Endothelial cell (in vitro differentiated cells): Measurements from ENCODE around the gene DCAF7. TPM values are rescaled to one million over a fixed set of nuclear protein-coding genes. Genes with fewer than 3 reads are reported as not detected.
A peak's percentile ranks its signal among the peaks of the same experiment; 100 is the strongest.

Source experiments
- DNase-seq: peaks from one replicate; pipeline ENCODE4 v3.0.0; 2021; ENCODE audit warnings: low spot score
- H3K27ac Mint-ChIP-seq: one replicate; pipeline ENCODE4 v1.8.0; 2021; ENCODE audit warnings: mixed read lengths, inconsistent platforms; ENCODE audit not compliant: unreplicated experiment
- H3K27me3 Mint-ChIP-seq: one replicate; pipeline ENCODE4 v1.8.0; 2021; ENCODE audit warnings: mild to moderate bottlenecking, moderate library complexity, mixed read lengths, inconsistent platforms; ENCODE audit not compliant: unreplicated experiment
- H3K36me3 Mint-ChIP-seq: one replicate; pipeline ENCODE4 v1.8.0; 2021; ENCODE audit warnings: mild to moderate bottlenecking, low read depth, mixed read lengths, inconsistent platforms; ENCODE audit not compliant: unreplicated experiment
- H3K4me1 Mint-ChIP-seq: one replicate; pipeline ENCODE4 v1.8.0; 2021; ENCODE audit warnings: mild to moderate bottlenecking, mixed read lengths, inconsistent platforms; ENCODE audit not compliant: unreplicated experiment
- H3K4me3 Mint-ChIP-seq: one replicate; pipeline ENCODE4 v1.8.0; 2021; ENCODE audit warnings: mild to moderate bottlenecking, mixed read lengths, inconsistent platforms; ENCODE audit not compliant: unreplicated experiment
- H3K9me3 Mint-ChIP-seq: one replicate; pipeline ENCODE4 v1.8.0; 2021; ENCODE audit warnings: mixed read lengths, inconsistent platforms; ENCODE audit not compliant: unreplicated experiment
- CTCF ChIP-seq: fragments of 200-600 bp; sonication (generic); IDR thresholded peaks from one replicate; pipeline ENCODE4 v1.5.0; 2021; ENCODE audit warnings: antibody characterized with exemption; ENCODE audit not compliant: unreplicated experiment
- total RNA-seq: library from RNA; stranded (reverse); fragmentation: NEBNext Ultra II Directional; extraction: Animal tissue kit (Norgen Biotek cat#: 25700); gene quantifications from one replicate; pipeline ENCODE4 v1.2.1, GENCODE V29; 2021; ENCODE audit not compliant: unreplicated experiment

The DCAF7 gene
- total RNA-seq, 1 donor from 2014 or later: 123 TPM

GRCh38 chr17:63623786-63624530, 73.7 kb downstream of the DCAF7 start:
- H3K36me3 Mint-ChIP-seq: peaks cover 4% of the 10 kb centered on the region
- no peak for TF ChIP-seq CTCF
- DNase-seq: no peak
- peak overlapping the region; percentile 99 for H3K4me3 Mint-ChIP-seq
- H3K27me3 Mint-ChIP-seq: peaks cover 14% of the 10 kb centered on the region
- peak overlapping the region; percentile 90 for H3K27ac Mint-ChIP-seq
- H3K4me1 Mint-ChIP-seq: peaks cover 46% of the 10 kb centered on the region
- H3K9me3 Mint-ChIP-seq: no peaks in the 10 kb centered on the region

- H3K4me3 Mint-ChIP-seq: peak overlapping the region; percentile 49
- no peak overlapping the region for H3K27ac Mint-ChIP-seq
- H3K4me1 Mint-ChIP-seq: peaks cover 52% of the 10 kb centered on the region
- no peak for DNase-seq
- no peaks in the 10 kb centered on the region for H3K9me3 Mint-ChIP-seq
- peaks cover 14% of the 10 kb centered on the region for H3K27me3 Mint-ChIP-seq
- TF ChIP-seq CTCF: no peak
- H3K36me3 Mint-ChIP-seq: peaks cover 4% of the 10 kb centered on the region
Observed at GRCh38 chr17:63624531-63624880, 74.2 kb downstream of the DCAF7 start.

- no peak overlapping the region for H3K27ac Mint-ChIP-seq
- peaks cover 17% of the 10 kb centered on the region for H3K27me3 Mint-ChIP-seq
- H3K4me3 Mint-ChIP-seq: no peak overlapping the region
- H3K4me1 Mint-ChIP-seq: peaks cover 62% of the 10 kb centered on the region
- DNase-seq: no peak
- H3K9me3 Mint-ChIP-seq: no peaks in the 10 kb centered on the region
- H3K36me3 Mint-ChIP-seq: peaks cover 4% of the 10 kb centered on the region
- TF ChIP-seq CTCF: no peak
Observed at GRCh38 chr17:63626551-63627180, 76.4 kb downstream of the DCAF7 start.

- Mint-ChIP-seq H3K9me3 (no peaks in the 10 kb centered on the region), H3K27ac (no peak overlapping the region)
- TF ChIP-seq CTCF: no peak
Observed at GRCh38 chr17:63629627-63630026, 79.3 kb downstream of the DCAF7 start.

GRCh38 chr17:63631062-63631461, 80.8 kb downstream of the DCAF7 start:
- no peaks in the 10 kb centered on the region for H3K9me3 Mint-ChIP-seq
- H3K27ac Mint-ChIP-seq: peak overlapping the region; percentile 15
- peaks cover 16% of the 10 kb centered on the region for H3K36me3 Mint-ChIP-seq
- peaks cover 83% of the 10 kb centered on the region for H3K4me1 Mint-ChIP-seq
- peaks cover 12% of the 10 kb centered on the region for H3K27me3 Mint-ChIP-seq
- no peak for DNase-seq
- TF ChIP-seq CTCF: no peak
- no peak overlapping the region for H3K4me3 Mint-ChIP-seq

More at GRCh38 chr17:63629627-63630026, 79.3 kb downstream of the DCAF7 start:
- H3K4me1 Mint-ChIP-seq: peaks cover 83% of the 10 kb centered on the region
- H3K27me3 Mint-ChIP-seq: peaks cover 11% of the 10 kb centered on the region
- H3K36me3 Mint-ChIP-seq: peaks cover 9% of the 10 kb centered on the region
- no peak overlapping the region for H3K4me3 Mint-ChIP-seq
- no peak for DNase-seq
